RWPE2 (cell line): ENCODE results near the gene EFCC1.

ENCODE experiments used
- ATAC-seq: fragments of 200-7000 bp; cut with Tn5 transposase; 3 replicates; pipeline ENCODE4 v1.9.1; 2021; ENCODE audit warnings: low read depth
- DNase-seq: peaks from one replicate; pipeline ENCODE4 v3.0.0-alpha.2; 2020; ENCODE audit warnings: low spot score
- H3K27ac ChIP-seq: fragments of 450-650 bp; 2 replicates; pipeline ENCODE4 v1.5.1; 2017; ENCODE audit warnings: mild to moderate bottlenecking; ENCODE audit not compliant: poor library complexity, severe bottlenecking
- H3K27me3 ChIP-seq: fragments of 250-450 bp; sonication (Bioruptor Pico); 2 replicates; pipeline ENCODE4 v1.5.1; 2021; ENCODE audit warnings: mild to moderate bottlenecking, moderate library complexity; ENCODE audit not compliant: insufficient read depth, poor library complexity, severe bottlenecking
- H3K36me3 ChIP-seq: fragments of 250-450 bp; sonication (Bioruptor Pico); 2 replicates; pipeline ENCODE4 v1.5.1; 2020; ENCODE audit warnings: low read depth, mild to moderate bottlenecking, moderate library complexity
- H3K4me1 ChIP-seq: fragments of 250-450 bp; sonication (Bioruptor Pico); 2 replicates; pipeline ENCODE4 v1.5.1; 2021; ENCODE audit warnings: mild to moderate bottlenecking, moderate library complexity; ENCODE audit not compliant: insufficient read depth, poor library complexity, severe bottlenecking
- H3K4me3 ChIP-seq: fragments of 250-450 bp; sonication (Bioruptor Pico); 2 replicates; pipeline ENCODE4 v1.5.1; 2021; ENCODE audit warnings: mild to moderate bottlenecking, moderate library complexity; ENCODE audit not compliant: severe bottlenecking
- H3K9me3 ChIP-seq: fragments of 250-450 bp; sonication (Bioruptor Pico); 2 replicates; pipeline ENCODE4 v1.5.1; 2021; ENCODE audit warnings: mild to moderate bottlenecking, moderate library complexity; ENCODE audit not compliant: severe bottlenecking
- CTCF ChIP-seq: fragments of 450-650 bp; IDR thresholded peaks from one replicate; pipeline ENCODE4 v1.5.1; 2017; ENCODE audit warnings: mild to moderate bottlenecking, moderate library complexity; ENCODE audit not compliant: poor library complexity, severe bottlenecking

EFCC1 gene

DNA sequence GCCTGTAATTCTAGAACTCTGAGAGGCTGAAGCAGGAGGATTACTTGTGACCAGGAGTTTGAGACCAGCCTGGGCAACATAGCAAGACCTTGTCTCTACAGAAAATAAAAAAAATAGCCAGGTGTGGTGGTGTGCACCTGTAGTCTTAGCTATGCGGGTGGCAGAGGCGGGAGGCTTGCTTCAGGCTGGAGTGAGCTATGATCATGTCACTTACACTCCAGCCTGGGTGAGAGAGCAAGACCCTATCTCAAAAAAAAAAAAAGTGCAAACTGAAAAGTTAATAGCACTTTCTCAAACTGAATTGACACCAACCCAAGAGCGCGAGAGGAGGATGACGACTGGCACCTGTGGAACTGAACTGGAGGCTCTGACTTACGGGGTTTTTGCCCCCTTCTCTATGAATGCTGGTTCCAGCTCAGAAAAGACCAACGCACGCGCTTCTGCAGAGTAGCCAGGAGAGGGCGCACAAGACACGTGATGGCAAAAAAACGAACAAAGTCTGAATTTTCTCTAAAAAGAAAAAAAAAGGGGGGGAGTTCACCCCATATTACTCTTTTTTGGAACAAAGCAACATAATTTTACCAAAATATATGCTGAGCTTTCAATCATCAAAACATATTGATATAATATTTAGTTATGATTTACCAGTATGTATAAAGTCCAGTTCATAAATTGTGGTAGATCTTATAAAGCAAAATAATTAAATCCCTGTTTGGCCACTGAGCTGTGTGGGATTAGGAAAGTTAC lies 30.9 kb upstream of the EFCC1 start:
- no peaks in the 10 kb centered on the region for H3K9me3 ChIP-seq
- no peak for ATAC-seq
- TF ChIP-seq CTCF: peak; percentile 93
- H3K4me1 ChIP-seq: no peaks in the 10 kb centered on the region
- H3K27me3 ChIP-seq: no peaks in the 10 kb centered on the region
- no peak overlapping the region for H3K4me3 ChIP-seq
- no peak for DNase-seq
- H3K27ac ChIP-seq: no peak overlapping the region
- H3K36me3 ChIP-seq: no peaks in the 10 kb centered on the region

DNA sequence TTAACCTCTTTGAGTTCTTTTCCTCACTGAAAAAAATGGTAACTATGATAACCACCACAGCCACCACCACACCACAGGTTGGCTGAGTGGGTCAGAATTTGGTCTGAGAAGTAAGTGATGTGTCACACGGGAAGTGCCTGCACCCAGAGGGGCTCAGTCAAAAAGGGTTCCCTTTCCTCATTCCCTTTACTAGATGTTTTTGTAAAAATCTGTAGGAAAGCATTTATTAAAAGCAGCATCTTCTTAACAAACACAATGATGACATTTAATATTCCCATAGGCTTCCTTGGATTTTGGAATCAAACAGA lies 30.4 kb upstream of the EFCC1 start:
- no peak for DNase-seq
- H3K27ac ChIP-seq: no peak overlapping the region
- TF ChIP-seq CTCF: no peak
- H3K4me3 ChIP-seq: no peak overlapping the region
- H3K27me3 ChIP-seq: no peaks in the 10 kb centered on the region
- H3K4me1 ChIP-seq: no peaks in the 10 kb centered on the region
- H3K9me3 ChIP-seq: no peaks in the 10 kb centered on the region
- no peaks in the 10 kb centered on the region for H3K36me3 ChIP-seq
- ATAC-seq: no peak

GRCh38 chr3:128971421-128972100 lies 29.5 kb upstream of the EFCC1 start:
- Histone ChIP-seq H3K27ac (no peak overlapping the region), H3K36me3 (no peaks in the 10 kb centered on the region), H3K27me3 (no peaks in the 10 kb centered on the region), H3K9me3 (no peaks in the 10 kb centered on the region), H3K4me1 (no peaks in the 10 kb centered on the region), H3K4me3 (no peak overlapping the region)
- ATAC-seq (no peak), DNase-seq (no peak)
- TF ChIP-seq CTCF: no peak

GRCh38 chr3:128973988-128974564 lies 27.0 kb upstream of the EFCC1 start:
- TF ChIP-seq CTCF: no peak
- H3K27ac ChIP-seq: no peak overlapping the region
- H3K36me3 ChIP-seq: no peaks in the 10 kb centered on the region
- no peak overlapping the region for H3K4me3 ChIP-seq
- H3K27me3 ChIP-seq: no peaks in the 10 kb centered on the region
- ATAC-seq: no peak
- no peak for DNase-seq
- H3K9me3 ChIP-seq: no peaks in the 10 kb centered on the region
- no peaks in the 10 kb centered on the region for H3K4me1 ChIP-seq

DNA sequence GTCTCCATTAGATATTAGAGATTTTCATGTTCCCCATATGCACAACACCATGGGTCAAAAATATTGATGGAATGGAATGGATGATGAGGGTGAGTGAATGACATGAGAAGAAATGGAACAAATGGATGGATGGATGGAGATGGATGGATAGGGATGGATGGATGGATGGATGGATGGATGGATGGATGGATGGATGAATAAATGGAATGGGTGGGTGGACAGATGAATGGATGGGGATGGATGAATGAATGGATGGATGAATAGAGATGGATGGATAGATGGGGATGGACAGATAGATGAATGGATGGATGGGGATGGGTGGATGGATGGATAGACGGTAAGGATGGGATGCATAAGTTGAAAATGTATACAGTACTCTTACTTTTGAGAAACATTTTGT lies 25.8 kb upstream of the EFCC1 start:
- Histone ChIP-seq H3K4me1 (no peaks in the 10 kb centered on the region), H3K4me3 (no peak overlapping the region), H3K36me3 (no peaks in the 10 kb centered on the region), H3K9me3 (no peaks in the 10 kb centered on the region), H3K27ac (no peak overlapping the region), H3K27me3 (no peaks in the 10 kb centered on the region)
- TF ChIP-seq CTCF: no peak
- no peak for ATAC-seq
- DNase-seq: no peak
